Lower lobe of right lung (tissue), 2 donors: ENCODE measurements around the gene WDFY3. TPM values are rescaled to one million over a fixed set of nuclear protein-coding genes. Genes with fewer than 3 reads are reported as not detected.

Source experiments
- ATAC-seq, 2 donors: fragments of 200-7000 bp; cut with Tn5 transposase; one replicate each; pipeline ENCODE4 v1.9.1; 2020 to 2022; ENCODE audit warnings: mild to moderate bottlenecking in 2 of 2, moderate library complexity in 2 of 2
- DNase-seq: peaks from one replicate; pipeline ENCODE4 v3.0.0-alpha.2; 2020
- H3K27ac ChIP-seq: fragments of 200-600 bp; one replicate; pipeline ENCODE4 v1.8.0; 2022
- H3K27me3 ChIP-seq: fragments of 200-600 bp; one replicate; pipeline ENCODE4 v1.8.0; 2022; ENCODE audit warnings: low read depth
- H3K36me3 ChIP-seq: fragments of 200-600 bp; one replicate; pipeline ENCODE4 v1.8.0; 2022; ENCODE audit warnings: mild to moderate bottlenecking
- H3K4me1 ChIP-seq: fragments of 200-600 bp; one replicate; pipeline ENCODE4 v1.8.0; 2022
- H3K4me3 ChIP-seq: fragments of 200-600 bp; one replicate; pipeline ENCODE4 v1.8.0; 2022; ENCODE audit warnings: mild to moderate bottlenecking
- H3K9me3 ChIP-seq: fragments of 200-600 bp; one replicate; pipeline ENCODE4 v1.8.0; 2022
- intact Hi-C: fragments of 100-400 bp; cut with DNase I; formaldehyde crosslinking; loops from one replicate; pipeline ENCODE4 v1.11.0; 2022
- total RNA-seq: library from RNA; stranded (reverse); fragmentation: NEBNext Ultra II Directional; extraction: Animal tissue kit (Norgen Biotek cat#: 25700); gene quantifications from one replicate; pipeline ENCODE4 v1.2.1, GENCODE V29; 2021
- TF ChIP-seq, protein P1 (sequence below): fragments of 200-600 bp; IDR thresholded peaks from one replicate; pipeline ENCODE4 v1.8.0; 2022; ENCODE audit warnings: antibody characterized with exemption, mild to moderate bottlenecking
- donor health status: DM: no; HTN: yes; CAD: no; lungs with severe emphysema.

WDFY3 gene
- total RNA-seq, 1 donor from 2014 or later = 125 TPM

DNA sequence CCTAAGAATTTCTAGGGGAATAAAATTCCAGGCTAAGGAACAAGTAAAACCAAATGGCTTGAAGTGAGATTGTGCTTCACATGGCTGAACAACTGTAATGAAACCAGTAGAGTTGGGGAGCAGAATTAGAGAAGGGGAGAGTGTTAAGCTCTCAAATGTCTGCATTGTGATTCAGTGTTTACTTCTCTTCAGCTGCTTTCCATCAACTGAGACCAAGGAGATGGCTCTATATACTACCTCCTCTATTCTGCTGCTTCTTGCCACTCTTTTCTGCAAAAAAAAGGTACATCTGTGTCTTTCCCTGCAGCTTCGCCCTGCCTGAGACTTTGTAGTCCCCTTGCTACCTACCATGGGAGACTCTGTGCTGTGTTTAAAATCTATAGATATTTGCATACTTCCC, 73.5 kb downstream of the WDFY3 start:
- no peaks in the 10 kb centered on the region for H3K9me3 ChIP-seq
- H3K4me3 ChIP-seq = no peak overlapping the region
- peaks cover 6% of the 10 kb centered on the region for H3K36me3 ChIP-seq
- H3K27me3 ChIP-seq = no peaks in the 10 kb centered on the region
- intact Hi-C loops = no loop called here
- H3K27ac ChIP-seq = peak overlapping the region; percentile 21
- DNase-seq (no peak), ATAC-seq (no peak)
- H3K4me1 ChIP-seq = peaks cover 14% of the 10 kb centered on the region
- TF ChIP-seq, protein P1, sequence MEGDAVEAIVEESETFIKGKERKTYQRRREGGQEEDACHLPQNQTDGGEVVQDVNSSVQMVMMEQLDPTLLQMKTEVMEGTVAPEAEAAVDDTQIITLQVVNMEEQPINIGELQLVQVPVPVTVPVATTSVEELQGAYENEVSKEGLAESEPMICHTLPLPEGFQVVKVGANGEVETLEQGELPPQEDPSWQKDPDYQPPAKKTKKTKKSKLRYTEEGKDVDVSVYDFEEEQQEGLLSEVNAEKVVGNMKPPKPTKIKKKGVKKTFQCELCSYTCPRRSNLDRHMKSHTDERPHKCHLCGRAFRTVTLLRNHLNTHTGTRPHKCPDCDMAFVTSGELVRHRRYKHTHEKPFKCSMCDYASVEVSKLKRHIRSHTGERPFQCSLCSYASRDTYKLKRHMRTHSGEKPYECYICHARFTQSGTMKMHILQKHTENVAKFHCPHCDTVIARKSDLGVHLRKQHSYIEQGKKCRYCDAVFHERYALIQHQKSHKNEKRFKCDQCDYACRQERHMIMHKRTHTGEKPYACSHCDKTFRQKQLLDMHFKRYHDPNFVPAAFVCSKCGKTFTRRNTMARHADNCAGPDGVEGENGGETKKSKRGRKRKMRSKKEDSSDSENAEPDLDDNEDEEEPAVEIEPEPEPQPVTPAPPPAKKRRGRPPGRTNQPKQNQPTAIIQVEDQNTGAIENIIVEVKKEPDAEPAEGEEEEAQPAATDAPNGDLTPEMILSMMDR = no peak

DNA sequence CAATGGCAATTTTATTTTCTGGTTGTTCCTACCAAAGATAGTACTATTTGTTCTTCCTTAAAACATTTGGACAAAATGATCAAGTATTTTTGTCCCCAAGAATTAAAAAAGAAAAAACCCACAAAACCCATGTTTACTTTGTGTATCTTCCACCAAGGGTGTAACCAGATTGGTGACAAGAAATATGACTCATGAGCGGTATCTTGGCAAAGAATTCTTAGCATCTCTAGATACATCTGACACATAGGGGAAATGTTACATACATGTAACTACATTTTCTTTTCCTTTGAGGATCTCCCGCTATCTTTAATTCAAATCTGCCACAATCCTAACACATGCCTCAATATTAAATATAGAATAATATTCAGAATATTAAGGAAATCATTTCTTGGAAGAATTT, 78.7 kb downstream of the WDFY3 start:
- Histone ChIP-seq H3K27me3 (no peaks in the 10 kb centered on the region), H3K27ac (no peak overlapping the region), H3K9me3 (no peaks in the 10 kb centered on the region), H3K4me3 (no peak overlapping the region), H3K36me3 (peaks cover 3% of the 10 kb centered on the region), H3K4me1 (peaks cover 7% of the 10 kb centered on the region)
- no peak for DNase-seq
- ATAC-seq = no peak
- intact Hi-C loops = no loop called here
- TF ChIP-seq, protein P1 = no peak

DNA sequence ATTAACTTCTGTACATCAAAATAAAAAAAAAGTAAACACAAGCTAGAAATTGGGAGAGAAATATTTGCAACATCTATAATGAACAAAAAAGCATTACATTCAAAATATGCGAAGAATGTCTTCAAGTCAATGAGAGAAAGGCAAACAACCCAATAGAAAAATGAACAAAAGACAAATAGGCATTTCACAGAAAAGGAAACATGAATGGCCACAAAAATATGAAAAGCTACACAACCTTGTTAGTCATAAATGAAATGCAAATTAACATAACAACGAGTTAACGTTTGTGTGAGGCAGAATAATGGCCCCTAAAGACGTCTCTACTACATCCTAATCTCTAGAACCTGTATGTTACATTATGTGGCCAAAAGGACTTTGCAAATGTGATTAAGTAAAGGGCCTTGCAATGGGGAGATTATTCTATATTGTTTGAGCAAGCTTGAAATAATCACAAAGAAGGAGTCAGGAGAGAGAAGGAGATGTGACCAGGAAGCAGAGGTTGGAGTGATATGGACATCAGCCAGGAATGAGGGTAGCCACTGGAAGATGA, 86.8 kb downstream of the WDFY3 start:
- no peaks in the 10 kb centered on the region for H3K27me3 ChIP-seq
- no peak overlapping the region for H3K4me3 ChIP-seq
- no peak for ATAC-seq
- H3K4me1 ChIP-seq = no peaks in the 10 kb centered on the region
- H3K27ac ChIP-seq = no peak overlapping the region
- no peaks in the 10 kb centered on the region for H3K9me3 ChIP-seq
- H3K36me3 ChIP-seq = no peaks in the 10 kb centered on the region
- TF ChIP-seq, protein P1 = no peak
- DNase-seq = no peak
- intact Hi-C loops = no loop called here

DNA sequence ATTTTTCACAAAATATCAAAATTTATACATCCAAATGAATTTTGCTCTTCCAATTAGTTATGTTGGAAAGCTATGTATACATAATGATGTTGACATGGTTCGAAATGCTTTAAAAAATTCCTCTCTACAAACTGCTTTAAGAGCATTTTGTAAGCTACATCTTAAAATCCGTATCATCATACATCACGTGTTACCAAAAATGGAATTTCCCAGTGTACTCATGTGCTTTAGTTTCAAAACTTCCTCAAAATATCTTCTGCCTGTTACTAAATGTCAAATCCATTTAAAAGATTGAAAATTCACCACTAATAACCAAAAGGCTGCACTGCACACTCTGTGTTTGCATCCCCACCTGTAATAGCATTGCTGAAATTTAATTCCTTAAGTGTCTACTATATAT, 87.9 kb downstream of the WDFY3 start:
- intact Hi-C loops = no loop called here
- no peaks in the 10 kb centered on the region for H3K27me3 ChIP-seq
- no peaks in the 10 kb centered on the region for H3K9me3 ChIP-seq
- DNase-seq = no peak
- TF ChIP-seq, protein P1 = no peak
- H3K27ac ChIP-seq = no peak overlapping the region
- H3K36me3 ChIP-seq = no peaks in the 10 kb centered on the region
- H3K4me1 ChIP-seq = no peaks in the 10 kb centered on the region
- ATAC-seq = no peak
- H3K4me3 ChIP-seq = no peak overlapping the region

DNA sequence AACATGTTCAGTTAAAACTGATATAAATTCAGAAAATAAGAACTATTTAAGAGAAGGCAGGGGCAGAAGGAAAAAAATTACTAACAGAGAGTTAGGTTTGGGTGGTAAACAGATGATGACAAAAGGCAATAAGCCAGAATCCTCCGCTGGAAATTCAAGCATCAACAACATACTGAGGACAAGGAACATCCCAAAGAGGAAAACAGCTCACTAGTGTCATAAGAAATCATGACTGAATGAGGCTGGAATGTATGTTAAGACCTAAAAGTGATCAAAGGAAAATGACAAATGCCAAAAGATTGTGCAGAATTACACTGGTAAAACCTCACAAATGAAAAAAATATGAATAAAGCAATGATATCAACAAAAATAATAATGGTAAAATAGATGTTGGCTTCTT, 88.4 kb downstream of the WDFY3 start:
- no peak for ATAC-seq
- Histone ChIP-seq H3K9me3 (no peaks in the 10 kb centered on the region), H3K27ac (no peak overlapping the region), H3K4me1 (no peaks in the 10 kb centered on the region), H3K4me3 (no peak overlapping the region), H3K36me3 (no peaks in the 10 kb centered on the region), H3K27me3 (no peaks in the 10 kb centered on the region)
- TF ChIP-seq, protein P1 = no peak
- DNase-seq = no peak
- intact Hi-C loops = no loop called here
